ENCODE results near the gene PC. TPM values are rescaled to one million over a fixed set of nuclear protein-coding genes. Genes with fewer than 3 reads are reported as not detected.

PC gene
- total RNA-seq, 4 donors from 2014 or later: 4.7 to 7.0 (median 5.6) TPM

GRCh38 chr11:66918741-66919140, 39.4 kb downstream of the PC start:
- no peaks in the 10 kb centered on the region for H3K4me1 ChIP-seq
- WGBS, 2 donors (ENCODE audit: low coverage in 1 of 2): 83 to 86% methylated on average over 2 of the region's 3 CpGs
- no peak for ATAC-seq
- no peaks in the 10 kb centered on the region for H3K36me3 ChIP-seq
- H3K4me3 ChIP-seq: no peak overlapping the region
- H3K9me3 ChIP-seq: no peaks in the 10 kb centered on the region
- TF ChIP-seq CTCF (IDR thresholded peaks at IDR 0.05): no peak
- TF ChIP-seq POLR2AphosphoS5 (IDR thresholded peaks at IDR 0.05): no peak
- TF ChIP-seq POLR2A (IDR thresholded peaks at IDR 0.05): no peak
- no peak for TF ChIP-seq EP300 (IDR thresholded peaks at IDR 0.05)
- no peak overlapping the region for H3K27ac ChIP-seq
- H3K27me3 ChIP-seq: no peaks in the 10 kb centered on the region

GRCh38 chr11:66915866-66916265, 42.3 kb downstream of the PC start:
- Histone ChIP-seq H3K4me1 (no peaks in the 10 kb centered on the region), H3K27me3 (no peaks in the 10 kb centered on the region), H3K27ac (peak overlapping the region in 1 of 4 donors; percentile 39), H3K36me3 (no peaks in the 10 kb centered on the region), H3K4me3 (no peak overlapping the region), H3K9me3 (no peaks in the 10 kb centered on the region)
- no peak for ATAC-seq
- TF ChIP-seq POLR2AphosphoS5 (IDR thresholded peaks at IDR 0.05) (no peak), CTCF (IDR thresholded peaks at IDR 0.05) (no peak), POLR2A (IDR thresholded peaks at IDR 0.05) (no peak), EP300 (IDR thresholded peaks at IDR 0.05) (no peak)
- WGBS, 2 donors (ENCODE audit: low coverage in 1 of 2): 71 to 100% methylated on average over 2 to 7 of the region's 7 CpGs

GRCh38 chr11:66915046-66915832, 42.9 kb downstream of the PC start:
- ATAC-seq: no peak
- Histone ChIP-seq H3K27ac (peak overlapping the region in 1 of 4 donors; percentile 39), H3K36me3 (no peaks in the 10 kb centered on the region), H3K27me3 (no peaks in the 10 kb centered on the region), H3K4me3 (no peak overlapping the region), H3K9me3 (no peaks in the 10 kb centered on the region), H3K4me1 (no peaks in the 10 kb centered on the region)
- 74% methylated on average over 6 of the region's 14 CpGs; no CpG with 5 or more reads in 1 of the 2 donors for WGBS, 2 donors (ENCODE audit: low coverage in 1 of 2)
- TF ChIP-seq EP300 (IDR thresholded peaks at IDR 0.05): no peak
- TF ChIP-seq POLR2A (IDR thresholded peaks at IDR 0.05): no peak
- TF ChIP-seq POLR2AphosphoS5 (IDR thresholded peaks at IDR 0.05): no peak
- TF ChIP-seq CTCF (IDR thresholded peaks at IDR 0.05): no peak

- Histone ChIP-seq H3K4me3 (no peak overlapping the region), H3K27ac (no peak overlapping the region), H3K36me3 (no peaks in the 10 kb centered on the region), H3K4me1 (no peaks in the 10 kb centered on the region), H3K9me3 (no peaks in the 10 kb centered on the region), H3K27me3 (no peaks in the 10 kb centered on the region)
- ATAC-seq: no peak
- TF ChIP-seq POLR2AphosphoS5 (IDR thresholded peaks at IDR 0.05): no peak
- TF ChIP-seq EP300 (IDR thresholded peaks at IDR 0.05): no peak
- TF ChIP-seq CTCF (IDR thresholded peaks at IDR 0.05): no peak
- TF ChIP-seq POLR2A (IDR thresholded peaks at IDR 0.05): no peak
- WGBS, 2 donors (ENCODE audit: low coverage in 1 of 2): 72 to 86% methylated on average over 3 to 5 of the region's 5 CpGs
Observed at GRCh38 chr11:66914505-66914904, 43.7 kb downstream of the PC start.

- no peak overlapping the region for H3K4me3 ChIP-seq
- ATAC-seq: no peak
- WGBS, 2 donors (ENCODE audit: low coverage in 1 of 2): 90% methylated on average over 2 to 4 of the region's 9 CpGs
- peak overlapping the region in 1 of 4 donors; percentile 39 for H3K27ac ChIP-seq
- H3K4me1 ChIP-seq: no peaks in the 10 kb centered on the region
- TF ChIP-seq EP300 (IDR thresholded peaks at IDR 0.05) (no peak), CTCF (IDR thresholded peaks at IDR 0.05) (no peak), POLR2AphosphoS5 (IDR thresholded peaks at IDR 0.05) (no peak), POLR2A (IDR thresholded peaks at IDR 0.05) (no peak)
- H3K36me3 ChIP-seq: no peaks in the 10 kb centered on the region
- no peaks in the 10 kb centered on the region for H3K9me3 ChIP-seq
- no peaks in the 10 kb centered on the region for H3K27me3 ChIP-seq
Observed at GRCh38 chr11:66912911-66913310, 45.3 kb downstream of the PC start.
